Common myeloid progenitor, CD34-positive (primary cell): Measurements from ENCODE around the gene NCS1. TPM values are rescaled to one million over a fixed set of nuclear protein-coding genes. Genes with fewer than 3 reads are reported as not detected.

ENCODE experiments used
- CTCF ChIA-PET: fragments of 350-600 bp; sonication (Branson Sonifier 250); formaldehyde crosslinking; loops from one replicate; lab custom pipeline; 2021; ENCODE audit warnings: antibody characterized with exemption; lab: Charles Lee
- POLR2A ChIA-PET: fragments of 350-600 bp; sonication (Branson Sonifier 250); formaldehyde crosslinking; loops from one replicate; lab custom pipeline; 2021; ENCODE audit warnings: antibody characterized with exemption; lab: Charles Lee
- DNase-seq, 3 donors: peaks; one replicate each; pipeline versions ENCODE4 v3.0.0 to v3.0.0-alpha.2; 2013
- H3K27ac ChIP-seq, 2 experiments: 1 replicate in 1 of 2; 2 replicates in 1 of 2; pipeline ENCODE4 v1.7.0; 2013; ENCODE audit warnings: inconsistent platforms in 2 of 2, low read length in 2 of 2, mild to moderate bottlenecking in 2 of 2, low read depth in 1 of 2, moderate library complexity in 1 of 2; ENCODE audit not compliant: severe bottlenecking in 2 of 2, insufficient read depth in 1 of 2, poor library complexity in 1 of 2
- H3K27me3 ChIP-seq, 5 experiments: replicated peaks in 2 of 5; 1 replicate in 3 of 5; 2 replicates in 2 of 5; pipeline versions ENCODE4 v1.6.1 to v1.7.0; 2013; ENCODE audit warnings: low read length in 4 of 5, mild to moderate bottlenecking in 2 of 5, moderate library complexity in 2 of 5, inconsistent platforms in 1 of 5; ENCODE audit not compliant: insufficient read depth in 5 of 5, control insufficient read depth in 4 of 5
- H3K36me3 ChIP-seq, 4 experiments: 1 replicate in 2 of 4; 2 replicates in 2 of 4; pipeline versions ENCODE4 v1.6.1 to v1.7.0; 2013; ENCODE audit warnings: low read length in 3 of 4, control low read depth in 1 of 4, mild to moderate bottlenecking in 1 of 4; ENCODE audit not compliant: control insufficient read depth in 4 of 4, insufficient read depth in 4 of 4
- H3K4me1 ChIP-seq, 4 experiments: 1 replicate in 3 of 4; 2 replicates in 1 of 4; pipeline versions ENCODE4 v1.6.1 to v1.7.1; 2013; ENCODE audit warnings: low read length in 3 of 4, mild to moderate bottlenecking in 3 of 4, control low read depth in 1 of 4, inconsistent platforms in 1 of 4, moderate library complexity in 1 of 4; ENCODE audit not compliant: control insufficient read depth in 4 of 4, insufficient read depth in 4 of 4; ENCODE audit errors: control extremely low read depth in 1 of 4
- H3K4me3 ChIP-seq, 7 experiments: 1 replicate in 4 of 7; 2 replicates in 3 of 7; pipeline versions ENCODE4 v1.5.1 to v1.7.0; 2013; ENCODE audit warnings: mild to moderate bottlenecking in 7 of 7, low read length in 6 of 7, moderate library complexity in 6 of 7, inconsistent platforms in 2 of 7, low read depth in 2 of 7, control low read depth in 1 of 7; ENCODE audit not compliant: insufficient read depth in 4 of 7, control insufficient read depth in 1 of 7; ENCODE audit errors: extremely low read depth in 1 of 7
- H3K9me3 ChIP-seq, 5 experiments: 1 replicate in 4 of 5; 2 replicates in 1 of 5; pipeline versions ENCODE4 v1.6.1 to v1.7.1; 2013; ENCODE audit warnings: low read length in 4 of 5, mild to moderate bottlenecking in 2 of 5, inconsistent platforms in 1 of 5, low read depth in 1 of 5, moderate library complexity in 1 of 5; ENCODE audit not compliant: control insufficient read depth in 4 of 5, insufficient read depth in 2 of 5; ENCODE audit errors: control extremely low read depth in 1 of 5
- WGBS: methylation state at CpG from one replicate; pipeline ENCODE4 v1.1.5; 2013; ENCODE audit not compliant: insufficient coverage; 5-methylcytosine and 5-hydroxymethylcytosine counted together
- polyA plus RNA-seq: library from polyadenylated mRNA; unstranded; fragments of 120-200 nt; gene quantifications from one replicate; pipeline ENCODE4 v1.2.1, GENCODE V29; 2013

NCS1 gene
- polyA plus RNA-seq: 0.05 TPM

GRCh38 chr9:130172161-130172857 lies at the start of gene NCS1:
Gene NCS1, plus strand, starts transcription at chr9:130172404. Its CDS starts 260 bp downstream, at chr9:130172664.
- Histone ChIP-seq H3K4me3 (peak within 1 kb of the TSS in 5 of 7 experiments; percentile 25 to 62 (median 40)), H3K9me3 (no peaks in the 10 kb centered on the region), H3K36me3 (no peaks in the 10 kb centered on the region), H3K27ac (no peak within 1 kb of the TSS), H3K27me3 (peaks cover 0 to 48% (median 12%) of the 10 kb centered on the region in 5 experiments), H3K4me1 (peaks cover 0 to 13% (median 10%) of the 10 kb centered on the region in 4 experiments)
- peak; percentile 13 to 59 (median 45) for DNase-seq
- 0% methylated on average over 38 of the region's 101 CpGs for WGBS
- ChIA-PET POLR2A (no interaction called here), CTCF (no interaction called here)

GRCh38 chr9:130122456-130122855 lies 49.7 kb upstream of the NCS1 start:
- Histone ChIP-seq H3K36me3 (peaks cover 3 to 59% (median 36%) of the 10 kb centered on the region in 4 experiments), H3K4me3 (no peak overlapping the region), H3K27ac (no peak overlapping the region), H3K9me3 (no peaks in the 10 kb centered on the region), H3K4me1 (peaks cover 0 to 9% (median 1%) of the 10 kb centered on the region in 4 experiments), H3K27me3 (no peaks in the 10 kb centered on the region)
- CTCF ChIA-PET: interaction anchor here (1.4 kb wide), 1 partner anchor 14 kb away, joined by 5 read pairs; no protein-coding TSS in a partner anchor
- WGBS: 85% methylated on average over 4 of the region's 7 CpGs
- POLR2A ChIA-PET: no interaction called here
- DNase-seq: no peak

GRCh38 chr9:130124085-130124860 lies 47.9 kb upstream of the NCS1 start:
- ChIA-PET POLR2A (no interaction called here), CTCF (interaction anchor here (0.7 to 3.0 kb wide), 4 partner anchors 17 to 217 kb away, joined by 3 to 12 read pairs (median 4); no protein-coding TSS in a partner anchor)
- Histone ChIP-seq H3K27me3 (no peaks in the 10 kb centered on the region), H3K9me3 (no peaks in the 10 kb centered on the region), H3K4me3 (no peak overlapping the region), H3K4me1 (peaks cover 7 to 28% (median 17%) of the 10 kb centered on the region in 4 experiments), H3K27ac (no peak overlapping the region), H3K36me3 (peaks cover 3 to 41% (median 27%) of the 10 kb centered on the region in 4 experiments)
- WGBS: 100% methylated on average over 2 of the region's 7 CpGs
- DNase-seq: no peak

GRCh38 chr9:130126721-130127433 lies 45.3 kb upstream of the NCS1 start:
- H3K4me3 ChIP-seq: no peak overlapping the region
- ChIA-PET CTCF (interaction anchor here (3.0 kb wide), 1 partner anchor 20 kb away, joined by 12 read pairs; no protein-coding TSS in a partner anchor), POLR2A (interaction anchor here (0.7 kb wide), 1 partner anchor 96 kb away, joined by 5 read pairs; no protein-coding TSS in a partner anchor)
- no peaks in the 10 kb centered on the region for H3K9me3 ChIP-seq
- H3K27me3 ChIP-seq: no peaks in the 10 kb centered on the region
- H3K36me3 ChIP-seq: peaks cover 5 to 46% (median 28%) of the 10 kb centered on the region in 4 experiments
- H3K4me1 ChIP-seq: peaks cover 11 to 39% (median 25%) of the 10 kb centered on the region in 4 experiments
- no peak for DNase-seq
- WGBS: 100% methylated on average over 1 of the region's 4 CpGs
- H3K27ac ChIP-seq: no peak overlapping the region

- POLR2A ChIA-PET: interaction anchor here (0.6 kb wide), 1 partner anchor 270 kb away, joined by 3 read pairs; no protein-coding TSS in a partner anchor
- no peaks in the 10 kb centered on the region for H3K9me3 ChIP-seq
- peak; percentile 69 to 91 (median 89) for DNase-seq
- CTCF ChIA-PET: interaction anchor here (0.6 to 2.7 kb wide), 4 partner anchors 11 to 310 kb away, joined by 3 to 17 read pairs (median 4); no protein-coding TSS in a partner anchor
- H3K27me3 ChIP-seq: no peaks in the 10 kb centered on the region
- 0% methylated on average over 3 of the region's 6 CpGs for WGBS
- peak overlapping the region in 1 of 2 experiments; percentile 50 for H3K27ac ChIP-seq
- peaks cover 5 to 48% (median 30%) of the 10 kb centered on the region in 4 experiments for H3K36me3 ChIP-seq
- peaks cover 11 to 39% (median 25%) of the 10 kb centered on the region in 4 experiments for H3K4me1 ChIP-seq
- H3K4me3 ChIP-seq: peak overlapping the region in 3 of 7 experiments; percentile 38 to 49 (median 41)
These were observed 44.0 kb upstream of the NCS1 start for GRCh38 chr9:130128251-130128650.

GRCh38 chr9:130128733-130129431 lies 43.3 kb upstream of the NCS1 start:
- POLR2A ChIA-PET: interaction anchor here (0.6 kb wide), 1 partner anchor 270 kb away, joined by 3 read pairs; no protein-coding TSS in a partner anchor
- WGBS: 36% methylated on average over 12 of the region's 14 CpGs
- CTCF ChIA-PET: interaction anchor here (0.7 to 2.7 kb wide), 3 partner anchors 11 to 24 kb away, joined by 3 to 17 read pairs (median 4); no protein-coding TSS in a partner anchor
- DNase-seq: peak; percentile 47 to 87 (median 83)
- H3K27ac ChIP-seq: peak overlapping the region in 1 of 2 experiments; percentile 50
- H3K4me3 ChIP-seq: peak overlapping the region in 3 of 7 experiments; percentile 38 to 49 (median 41)
- H3K36me3 ChIP-seq: peaks cover 5 to 48% (median 32%) of the 10 kb centered on the region in 4 experiments
- no peaks in the 10 kb centered on the region for H3K9me3 ChIP-seq
- no peaks in the 10 kb centered on the region for H3K27me3 ChIP-seq
- H3K4me1 ChIP-seq: peaks cover 11 to 39% (median 25%) of the 10 kb centered on the region in 4 experiments
